SU-DHL-6 (cell line): ENCODE measurements around the gene TUFT1.

Experiments used
- CTCF ChIP-seq: fragments of 200-600 bp; sonication (generic); IDR thresholded peaks from one replicate; pipeline ENCODE4 v1.5.1; 2017; ENCODE audit warnings: antibody characterized with exemption, mild to moderate bottlenecking, low read length, moderate library complexity; ENCODE audit not compliant: insufficient read depth, poor library complexity, severe bottlenecking
- EZH2phosphoT487 ChIP-seq: fragments of 200-600 bp; sonication (generic), shearing (Covaris generic); conservative IDR thresholded peaks from 2 replicates; pipeline ENCODE4 v1.6.1; 2018; ENCODE audit warnings: mild to moderate bottlenecking, antibody characterized with exemption, low read length, moderate library complexity, mixed read lengths

GRCh38 chr1:151594143-151594625 is 54.1 kb downstream of the TUFT1 start:
- TF ChIP-seq CTCF (peak; percentile 92), EZH2phosphoT487 (no peak)
